Right atrium auricular region (tissue), 2 donors: ENCODE results near the gene RBMS1. TPM values are rescaled to one million over a fixed set of nuclear protein-coding genes. Genes with fewer than 3 reads are reported as not detected.

Experiments
- DNase-seq: peaks from one replicate; pipeline ENCODE4 v3.0.0-alpha.2; 2019; ENCODE audit warnings: low spot score
- H3K27ac ChIP-seq, 2 donors: fragments of 200-600 bp; sonication (generic); 1 replicate in 1 of 2; 2 replicates in 1 of 2; pipeline ENCODE4 v1.5.1; 2016 to 2019
- H3K27me3 ChIP-seq, 2 donors: fragments of 200-600 bp; sonication (generic); one replicate each; pipeline versions ENCODE4 v1.5.1 to v1.6.0; 2017 to 2019
- H3K36me3 ChIP-seq: fragments of 200-600 bp; sonication (generic); one replicate; pipeline ENCODE4 v1.5.1; 2016
- H3K4me1 ChIP-seq, 2 donors: fragments of 200-600 bp; sonication (generic); one replicate each; pipeline versions ENCODE4 v1.5.1 to v1.6.0; 2017 to 2019
- H3K4me3 ChIP-seq, 2 donors: fragments of 200-600 bp; sonication (generic); 1 replicate in 1 of 2; 2 replicates in 1 of 2; pipeline ENCODE4 v1.5.1; 2017 to 2019; ENCODE audit warnings: mild to moderate bottlenecking in 1 of 2, moderate library complexity in 1 of 2
- H3K9me3 ChIP-seq, 2 donors: fragments of 200-600 bp; sonication (generic); one replicate each; pipeline ENCODE4 v1.5.1; 2019
- total RNA-seq, 2 donors: library from RNA; depleted of rRNA; stranded (reverse); fragments of >200 nt; gene quantifications; one replicate each; pipeline ENCODE4 v1.1.0, GENCODE V29; 2016
- TF ChIP-seq, protein P1 (sequence below), 2 donors: fragments of 200-600 bp; sonication (generic); IDR thresholded peaks; one replicate each; pipeline ENCODE4 v1.5.1; 2019; ENCODE audit warnings: antibody characterized with exemption in 2 of 2

RBMS1 gene
- total RNA-seq, 2 donors from 2014 or later = 52.3 to 57.0 TPM

DNA sequence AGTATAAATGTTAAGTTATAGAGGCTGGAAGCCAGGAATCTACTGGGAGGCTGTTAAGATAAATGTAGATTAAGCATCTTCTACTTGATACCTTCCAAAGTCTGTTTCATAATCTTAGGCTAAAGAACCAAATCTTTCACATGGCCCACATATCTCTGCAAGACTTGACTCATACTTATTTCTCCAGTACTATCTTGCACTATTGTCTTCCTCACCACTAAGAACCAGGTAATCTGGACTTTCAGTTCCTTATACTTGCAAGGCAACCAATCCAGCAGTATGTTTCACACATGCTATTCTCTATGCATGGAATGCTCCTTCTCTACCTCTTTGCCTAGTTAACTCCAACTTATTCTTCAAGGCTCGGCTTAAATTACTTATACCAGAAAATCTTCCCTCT, 62.2 kb downstream of the RBMS1 start:
- peaks cover 0 to 8% of the 10 kb centered on the region in 2 donors for H3K9me3 ChIP-seq
- peaks cover 0 to 59% of the 10 kb centered on the region in 2 donors for H3K4me1 ChIP-seq
- no peak overlapping the region for H3K4me3 ChIP-seq
- no peak overlapping the region for H3K27ac ChIP-seq
- TF ChIP-seq, protein P1, sequence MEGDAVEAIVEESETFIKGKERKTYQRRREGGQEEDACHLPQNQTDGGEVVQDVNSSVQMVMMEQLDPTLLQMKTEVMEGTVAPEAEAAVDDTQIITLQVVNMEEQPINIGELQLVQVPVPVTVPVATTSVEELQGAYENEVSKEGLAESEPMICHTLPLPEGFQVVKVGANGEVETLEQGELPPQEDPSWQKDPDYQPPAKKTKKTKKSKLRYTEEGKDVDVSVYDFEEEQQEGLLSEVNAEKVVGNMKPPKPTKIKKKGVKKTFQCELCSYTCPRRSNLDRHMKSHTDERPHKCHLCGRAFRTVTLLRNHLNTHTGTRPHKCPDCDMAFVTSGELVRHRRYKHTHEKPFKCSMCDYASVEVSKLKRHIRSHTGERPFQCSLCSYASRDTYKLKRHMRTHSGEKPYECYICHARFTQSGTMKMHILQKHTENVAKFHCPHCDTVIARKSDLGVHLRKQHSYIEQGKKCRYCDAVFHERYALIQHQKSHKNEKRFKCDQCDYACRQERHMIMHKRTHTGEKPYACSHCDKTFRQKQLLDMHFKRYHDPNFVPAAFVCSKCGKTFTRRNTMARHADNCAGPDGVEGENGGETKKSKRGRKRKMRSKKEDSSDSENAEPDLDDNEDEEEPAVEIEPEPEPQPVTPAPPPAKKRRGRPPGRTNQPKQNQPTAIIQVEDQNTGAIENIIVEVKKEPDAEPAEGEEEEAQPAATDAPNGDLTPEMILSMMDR (IDR thresholded peaks at IDR 0.05) = no peak
- H3K27me3 ChIP-seq = no peaks in the 10 kb centered on the region
- no peaks in the 10 kb centered on the region for H3K36me3 ChIP-seq
- no peak for DNase-seq

DNA sequence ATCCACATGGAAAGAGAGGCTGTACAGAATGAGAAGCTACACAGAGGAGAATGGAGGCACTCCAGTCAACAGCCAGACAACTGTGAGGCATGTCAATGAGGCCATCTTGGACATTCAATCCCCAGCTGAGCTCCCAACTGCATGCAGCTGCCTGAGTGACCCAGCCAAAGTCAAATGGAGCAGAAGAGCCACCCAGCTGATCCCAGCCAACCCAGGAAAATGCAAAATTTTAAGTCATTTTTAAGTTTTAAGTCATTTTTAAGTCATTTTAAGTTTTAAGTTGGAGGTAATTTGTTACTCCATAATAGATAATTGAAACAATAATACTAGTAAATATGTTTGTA, 63.6 kb downstream of the RBMS1 start:
- no peaks in the 10 kb centered on the region for H3K27me3 ChIP-seq
- H3K36me3 ChIP-seq = no peaks in the 10 kb centered on the region
- H3K4me3 ChIP-seq = no peak overlapping the region
- peaks cover 0 to 8% of the 10 kb centered on the region in 2 donors for H3K9me3 ChIP-seq
- peak overlapping the region in 1 of 2 donors; percentile 63 for H3K27ac ChIP-seq
- TF ChIP-seq, protein P1 (IDR thresholded peaks at IDR 0.05) = no peak
- peaks cover 0 to 68% of the 10 kb centered on the region in 2 donors for H3K4me1 ChIP-seq
- DNase-seq = no peak

DNA sequence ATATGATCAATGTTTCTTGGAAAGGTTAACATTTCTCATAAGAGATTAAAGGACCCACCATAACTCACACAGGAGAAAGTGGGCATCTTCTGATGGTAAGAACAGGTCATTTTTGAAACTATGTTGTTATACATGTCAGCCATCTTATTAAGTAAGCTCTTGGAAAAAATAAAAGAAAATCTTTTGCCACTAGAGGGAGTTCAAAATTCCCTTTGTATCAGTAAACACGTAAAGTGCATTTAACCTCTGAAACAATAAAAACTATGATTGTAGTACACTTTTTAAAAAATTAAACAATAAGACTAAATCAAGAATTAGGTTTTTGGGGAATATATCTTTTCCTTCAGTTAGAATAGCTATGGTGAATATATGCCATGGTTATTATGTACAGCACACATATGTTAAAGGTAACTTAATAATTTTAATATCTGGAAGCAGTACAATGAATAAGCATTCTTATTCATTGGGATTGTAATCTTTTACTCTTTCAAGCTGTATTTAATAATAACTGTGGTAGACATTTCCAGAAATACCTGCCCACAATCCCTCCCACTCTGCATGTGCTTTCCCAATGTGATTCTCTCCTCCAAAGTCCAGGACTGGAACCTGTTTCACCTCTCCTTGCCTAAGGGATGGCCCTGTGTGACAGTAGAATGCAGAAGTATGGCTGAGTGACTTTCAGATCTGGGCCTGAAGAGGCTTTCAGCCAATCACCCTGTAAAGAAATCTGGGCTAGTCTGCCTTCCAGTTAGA, 64.2 kb downstream of the RBMS1 start:
- Histone ChIP-seq H3K27ac (peak overlapping the region; percentile 63), H3K4me3 (no peak overlapping the region), H3K9me3 (peaks cover 0 to 8% of the 10 kb centered on the region in 2 donors), H3K27me3 (no peaks in the 10 kb centered on the region), H3K4me1 (peaks cover 0 to 63% of the 10 kb centered on the region in 2 donors), H3K36me3 (no peaks in the 10 kb centered on the region)
- TF ChIP-seq, protein P1 (IDR thresholded peaks at IDR 0.05) = peak; percentile 15 to 72
- DNase-seq = no peak

DNA sequence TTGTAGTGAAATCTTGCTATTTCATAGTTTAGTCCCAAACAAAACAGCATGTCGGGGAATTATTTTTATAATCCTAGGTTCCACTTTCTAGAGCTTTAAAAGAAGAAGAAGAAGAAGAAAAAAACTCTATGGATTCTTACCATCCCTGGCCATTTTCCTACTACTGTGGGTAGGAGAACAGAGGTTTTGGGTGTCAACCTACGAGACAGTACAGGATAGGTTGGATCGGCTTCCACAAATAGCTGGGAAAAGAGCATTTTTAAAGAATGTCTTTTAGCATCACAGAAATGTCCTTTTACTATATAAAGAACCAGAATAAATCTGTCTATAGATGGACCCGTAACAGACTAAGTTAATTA, 65.2 kb downstream of the RBMS1 start:
- no peaks in the 10 kb centered on the region for H3K36me3 ChIP-seq
- H3K4me3 ChIP-seq = peak overlapping the region in 1 of 2 donors; percentile 25
- peaks cover 0 to 55% of the 10 kb centered on the region in 2 donors for H3K4me1 ChIP-seq
- no peaks in the 10 kb centered on the region for H3K27me3 ChIP-seq
- H3K9me3 ChIP-seq = peaks cover 0 to 8% of the 10 kb centered on the region in 2 donors
- TF ChIP-seq, protein P1 (IDR thresholded peaks at IDR 0.05) = no peak
- DNase-seq = no peak
- peak overlapping the region; percentile 63 for H3K27ac ChIP-seq

DNA sequence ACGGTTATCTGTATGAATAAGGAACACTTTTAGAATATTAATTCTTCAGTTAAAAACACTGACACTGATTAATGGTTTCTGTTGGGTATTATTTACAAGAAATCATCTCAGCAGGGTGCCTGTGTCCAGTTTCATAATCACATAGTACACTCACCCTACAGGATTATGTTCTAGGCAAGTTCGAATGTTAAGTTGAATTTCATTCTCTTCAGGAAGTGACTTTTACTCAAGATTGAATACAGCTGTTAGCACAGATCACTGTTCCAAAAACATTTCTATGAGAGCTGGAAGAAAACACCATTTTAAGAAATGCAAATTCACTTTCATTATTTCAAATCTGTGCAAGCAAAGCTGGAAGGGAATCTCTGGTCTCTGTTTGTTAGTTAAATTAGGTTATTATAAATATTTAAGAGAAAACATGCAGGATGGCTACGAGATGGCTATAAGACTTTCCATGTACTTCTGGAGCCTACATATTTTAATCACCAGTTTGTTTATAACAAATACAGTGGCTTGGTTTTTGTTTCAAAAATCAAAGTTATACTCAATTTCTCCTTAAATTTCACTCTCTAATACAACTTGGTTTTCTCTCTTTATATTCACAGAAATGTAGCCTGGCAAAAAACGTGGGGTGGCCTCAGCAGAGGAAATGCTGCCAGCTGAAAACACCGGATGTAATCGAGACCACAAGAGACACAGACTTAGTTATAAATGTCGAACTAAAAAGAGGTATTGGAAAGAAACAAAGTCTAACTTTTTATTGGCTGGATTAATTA, 65.8 kb downstream of the RBMS1 start:
- no peaks in the 10 kb centered on the region for H3K27me3 ChIP-seq
- H3K9me3 ChIP-seq = peaks cover 0 to 8% of the 10 kb centered on the region in 2 donors
- H3K36me3 ChIP-seq = no peaks in the 10 kb centered on the region
- DNase-seq = no peak
- peak overlapping the region in 1 of 2 donors; percentile 25 for H3K4me3 ChIP-seq
- peaks cover 0 to 54% of the 10 kb centered on the region in 2 donors for H3K4me1 ChIP-seq
- TF ChIP-seq, protein P1 (IDR thresholded peaks at IDR 0.05) = no peak
- peak overlapping the region; percentile 63 for H3K27ac ChIP-seq
